GM19025 (cell line): ENCODE results near the gene AQP1.

Experiments
- ATAC-seq: cut with Tn5 transposase; IDR thresholded peaks from one replicate; pipeline ENCODE4 v1.9.1; 2021; ENCODE audit warnings: mild to moderate bottlenecking, low read depth, moderate library complexity; ENCODE audit not compliant: unreplicated experiment

The AQP1 gene

DNA sequence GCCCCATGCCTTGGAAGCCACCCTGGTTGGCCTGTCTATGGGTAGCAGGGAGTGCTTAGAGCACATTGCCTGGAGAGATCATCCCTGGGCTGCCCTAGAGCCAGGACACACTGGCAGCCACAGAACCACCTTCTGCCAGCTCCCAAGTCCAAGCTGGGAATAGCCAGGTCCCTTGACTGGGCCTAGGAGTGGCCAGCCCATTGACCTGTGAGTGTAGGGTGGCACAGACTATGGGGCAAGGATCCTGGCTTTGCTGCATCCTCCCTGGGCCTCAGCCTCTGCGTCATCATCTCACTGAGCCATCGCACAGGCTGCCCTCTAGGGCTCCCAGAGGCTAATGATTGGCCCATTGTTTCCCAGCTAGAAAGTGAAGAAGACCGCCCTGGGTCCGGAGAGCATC is 7.0 kb downstream of the AQP1 start:
- ATAC-seq, result no peak

DNA sequence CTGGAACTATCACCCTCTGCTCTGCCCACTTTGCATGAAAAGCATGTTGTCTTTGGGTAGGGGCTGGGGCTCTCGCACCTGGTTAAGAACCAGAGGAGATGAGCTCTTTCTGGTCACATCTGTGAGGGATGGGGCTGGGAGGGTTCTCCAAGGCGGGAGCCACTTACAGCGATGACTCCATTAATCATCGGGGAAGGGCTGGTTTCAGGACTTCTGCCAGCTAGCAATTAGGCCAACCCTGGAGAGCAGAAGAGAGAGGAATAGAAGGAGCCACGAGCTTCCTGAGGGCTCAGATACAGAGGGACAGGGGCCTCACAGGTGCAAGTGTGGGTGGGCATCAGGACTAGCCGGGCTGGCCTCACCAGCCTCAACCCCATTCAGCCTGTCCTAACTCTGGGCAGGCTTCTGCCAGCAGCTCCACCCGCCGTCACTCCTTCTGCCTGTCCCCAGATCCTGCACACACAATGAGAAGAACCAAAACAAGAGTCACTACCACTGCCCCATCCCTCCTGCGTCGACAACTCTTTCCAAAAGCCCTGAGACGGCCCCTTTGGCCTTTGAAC is 8.4 kb downstream of the AQP1 start:
- no peak for ATAC-seq

GRCh38 chr7:30920584-30921539 is 9.2 kb downstream of the AQP1 start:
- no peak for ATAC-seq

GRCh38 chr7:30921540-30922401 is 10.1 kb downstream of the AQP1 start:
- no peak for ATAC-seq

DNA sequence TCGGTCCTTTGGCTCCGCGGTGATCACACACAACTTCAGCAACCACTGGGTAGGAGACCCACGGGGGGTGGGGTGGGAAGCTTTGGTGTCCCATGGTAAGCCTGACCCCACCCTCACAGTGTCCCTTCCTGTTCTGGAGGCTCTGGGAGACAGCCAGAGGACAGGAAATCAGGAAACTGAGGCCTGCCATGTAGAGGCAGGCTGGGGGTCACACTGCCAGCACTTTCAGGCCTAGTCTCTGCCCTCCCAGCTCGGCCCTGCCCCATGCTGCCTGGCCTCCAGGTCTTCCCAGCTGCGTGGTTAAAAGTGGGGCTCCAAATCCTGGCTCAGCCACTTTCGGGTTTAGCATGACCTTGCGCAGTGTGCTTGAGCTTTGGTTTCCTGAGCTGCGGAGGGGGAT is 10.9 kb downstream of the AQP1 start:
- no peak for ATAC-seq

- ATAC-seq, result no peak
Measured at GRCh38 chr7:30923009-30923773, 11.5 kb downstream of the AQP1 start.

- ATAC-seq, result no peak
Measured at GRCh38 chr7:30923774-30924413, 12.2 kb downstream of the AQP1 start.

- ATAC-seq, result no peak
Measured at GRCh38 chr7:30924624-30925023, 13.0 kb downstream of the AQP1 start.

- no peak for ATAC-seq
Measured at GRCh38 chr7:30925117-30925516, 13.5 kb downstream of the AQP1 start.

DNA sequence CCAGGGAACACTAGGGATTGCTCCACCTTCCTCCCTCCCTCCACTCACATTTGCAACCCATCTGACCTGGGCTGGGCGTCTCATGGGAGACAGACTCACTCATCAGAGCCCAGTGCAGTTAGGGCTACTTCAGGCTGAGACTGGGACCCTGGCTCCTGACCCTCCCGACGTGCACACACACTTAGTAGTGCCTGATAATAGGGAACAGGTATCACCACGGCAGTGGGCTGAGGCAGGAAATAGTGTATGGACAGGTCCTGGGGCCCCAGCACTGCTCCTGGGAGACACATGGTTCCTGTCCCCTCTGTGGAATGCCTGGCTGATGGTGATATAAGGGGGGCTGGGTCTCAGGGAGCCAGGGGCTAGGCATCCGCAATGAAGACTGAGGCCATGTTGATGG is 14.3 kb downstream of the AQP1 start:
- no peak for ATAC-seq

DNA sequence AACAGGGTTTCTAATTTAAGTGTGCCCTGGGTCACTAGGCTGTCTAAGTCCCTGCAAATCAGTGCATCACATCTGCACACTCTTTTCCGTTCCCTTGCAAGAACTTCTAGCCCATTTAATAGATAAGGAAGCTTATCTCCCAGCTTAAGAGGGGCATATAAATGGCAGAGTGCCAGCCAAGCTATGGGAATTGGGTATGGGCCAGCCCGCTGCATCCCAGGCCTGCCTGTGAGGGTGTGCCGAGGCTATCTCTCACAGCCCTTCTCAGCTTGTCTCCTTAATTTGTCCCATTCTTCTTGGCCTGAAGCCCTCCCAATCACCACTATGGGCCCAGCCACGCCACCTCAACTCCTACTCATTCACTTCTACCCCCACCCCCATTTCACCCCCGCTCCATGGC is 14.7 kb downstream of the AQP1 start:
- ATAC-seq, result no peak

GRCh38 chr7:30927040-30927439 is 15.4 kb downstream of the AQP1 start:
- ATAC-seq, result no peak

DNA sequence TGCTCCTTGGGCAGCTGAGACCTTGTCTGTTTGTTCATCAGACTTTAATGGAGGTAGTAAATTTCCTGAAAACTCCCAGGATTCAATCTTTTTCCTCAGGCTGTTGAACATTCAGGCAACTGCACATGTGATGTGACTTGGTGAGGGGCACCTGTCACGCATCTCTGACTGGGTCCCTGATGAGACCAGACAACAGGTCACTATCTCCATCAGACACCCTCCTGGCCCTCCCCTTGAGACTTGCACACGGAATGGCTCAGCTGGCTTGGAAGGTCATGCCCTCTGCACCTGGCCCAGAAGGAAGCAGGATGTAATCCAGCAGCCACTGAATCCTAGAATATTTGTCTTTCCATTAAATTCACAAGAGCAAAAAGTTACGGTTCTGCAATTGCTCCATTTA is 15.9 kb downstream of the AQP1 start:
- no peak for ATAC-seq

- ATAC-seq, result no peak
Measured at GRCh38 chr7:30928254-30928872, 16.7 kb downstream of the AQP1 start.

DNA sequence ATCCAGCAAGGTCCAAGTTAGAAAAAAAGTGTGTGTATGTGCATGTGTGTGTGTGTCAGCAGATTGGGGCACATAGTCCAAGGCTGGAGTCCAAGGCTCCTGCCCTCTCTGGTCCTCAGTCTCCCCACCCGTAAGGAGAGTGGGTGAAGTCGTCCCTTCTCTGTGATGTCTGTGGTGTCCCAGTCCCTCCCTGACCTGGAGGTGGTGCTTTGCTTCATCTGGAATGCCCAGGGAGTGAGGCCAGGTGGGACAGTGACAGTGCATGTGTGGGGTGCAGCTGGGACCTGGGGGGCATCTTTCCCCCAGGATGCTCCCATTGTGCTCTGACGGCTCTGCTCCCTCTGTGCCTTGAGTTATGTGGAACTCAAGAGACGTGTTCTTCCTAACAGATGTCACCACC is 18.0 kb downstream of the AQP1 start:
- no peak for ATAC-seq

DNA sequence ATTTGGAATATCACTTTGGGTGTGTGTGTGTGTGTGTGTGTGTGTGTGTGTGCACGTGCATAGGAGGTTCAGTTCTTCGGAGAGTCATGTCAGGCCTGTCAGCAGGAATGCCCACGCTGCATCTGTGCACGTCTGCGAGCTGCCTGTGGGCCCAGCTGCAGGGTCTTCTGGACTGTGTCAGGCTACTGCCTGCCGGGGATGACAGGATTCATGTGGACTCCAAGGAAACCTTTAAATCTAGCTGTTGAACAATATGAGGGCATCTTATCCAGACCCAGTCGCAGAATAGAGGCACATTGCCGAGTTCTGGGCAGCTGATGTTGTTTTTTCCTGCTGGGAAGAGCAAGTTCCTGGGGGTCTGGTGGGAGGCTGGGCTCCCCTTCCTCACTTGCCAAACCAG is 19.0 kb downstream of the AQP1 start:
- no peak for ATAC-seq

DNA sequence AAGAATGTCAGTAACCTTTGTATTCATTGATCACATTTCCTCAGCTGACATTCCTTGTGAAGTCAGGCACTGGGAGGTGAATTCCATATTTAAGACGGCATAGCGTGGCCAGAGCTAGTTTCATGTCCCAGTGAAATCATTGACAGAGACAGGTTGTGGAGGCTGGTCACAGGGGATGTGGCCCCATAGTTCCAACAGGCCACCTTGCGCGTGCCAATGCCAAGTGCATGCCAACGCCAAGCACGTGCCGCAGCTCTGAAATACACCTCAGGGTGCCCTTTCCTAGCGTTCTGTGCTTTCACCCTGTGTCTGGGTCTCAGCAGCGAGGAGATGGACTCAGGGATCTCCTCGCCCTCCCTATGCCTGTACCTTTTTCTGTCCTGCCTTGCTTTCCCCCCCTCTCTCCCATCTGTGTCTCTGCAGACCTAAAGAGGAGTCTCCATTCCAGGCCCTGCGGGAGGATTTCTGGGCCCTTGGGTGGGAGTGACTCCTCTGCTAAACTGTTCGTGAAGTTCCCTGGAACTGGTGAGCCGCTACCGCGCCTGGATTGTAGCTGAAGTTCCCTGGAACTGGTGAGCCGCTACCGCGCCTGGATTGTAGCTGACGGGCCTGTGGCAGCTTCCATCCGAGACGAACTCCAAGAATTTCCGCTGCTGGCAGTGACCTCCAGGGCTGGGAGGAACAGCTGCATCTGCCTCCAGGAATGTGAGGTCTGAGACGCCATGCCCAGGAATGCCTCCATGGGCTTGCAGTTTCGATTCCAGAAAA is 19.7 kb downstream of the AQP1 start:
- ATAC-seq, result no peak

GRCh38 chr7:30931929-30932540 is 20.4 kb downstream of the AQP1 start:
- no peak for ATAC-seq
